IMR-90 (cell line): ENCODE measurements around the gene USF1. TPM values are rescaled to one million over a fixed set of nuclear protein-coding genes. Genes with fewer than 3 reads are reported as not detected.
A peak's percentile ranks its signal among the peaks of the same experiment; 100 is the strongest.

Experiments
- ATAC-seq: fragments of 200-7000 bp; cut with Tn5 transposase; 2 replicates; pipeline ENCODE4 v1.9.1; 2020; ENCODE audit warnings: low read depth, mild to moderate bottlenecking, moderate library complexity
- BruUV-seq: library from RNA; stranded (reverse); fragments of 400-500 nt; replicated peaks from 2 replicates; lab custom pipeline; 2021; lab: Mats Ljungman, UMichigan
- CTCF ChIA-PET: fragments of 300-600 bp; formaldehyde crosslinking; extraction: SDS; loops from one replicate; lab custom pipeline; 2021; ENCODE audit warnings: antibody characterized with exemption; lab: Yijun Ruan, JAX
- POLR2A ChIA-PET: fragments of 300-600 bp; sonication (Branson Sonifier 250); formaldehyde crosslinking; loops from one replicate; lab custom pipeline; 2022; ENCODE audit warnings: antibody characterized with exemption; ENCODE audit not compliant: unreplicated experiment; lab: Charles Lee
- DNase-seq: peaks from one replicate; pipeline ENCODE4 v3.0.0; 2013
- H2AFZ ChIP-seq: replicated peaks from 2 replicates; pipeline ENCODE3; 2013; ENCODE audit warnings: low read length, mild to moderate bottlenecking; ENCODE audit not compliant: poor library complexity
- H2AK5ac ChIP-seq: 2 replicates; pipeline ENCODE4 v1.6.1; 2013; ENCODE audit warnings: low read depth, low read length, inconsistent platforms
- H2AK9ac ChIP-seq: replicated peaks from 2 replicates; pipeline ENCODE3; 2013; ENCODE audit warnings: mild to moderate bottlenecking, low read depth, low read length, moderate library complexity; ENCODE audit not compliant: poor library complexity
- H2BK120ac ChIP-seq: 2 replicates; pipeline ENCODE4 v1.6.1; 2013; ENCODE audit warnings: low read depth, low read length, inconsistent platforms
- H2BK15ac ChIP-seq: 3 replicates; pipeline ENCODE4 v1.6.1; 2013; ENCODE audit warnings: low read depth, low read length, inconsistent platforms
- H2BK20ac ChIP-seq: 2 replicates; pipeline ENCODE4 v1.6.1; 2013; ENCODE audit warnings: low read depth, mild to moderate bottlenecking, inconsistent platforms, low read length, moderate library complexity
- H2BK5ac ChIP-seq: 2 replicates; pipeline ENCODE4 v1.6.1; 2013; ENCODE audit warnings: mild to moderate bottlenecking, low read depth, low read length, inconsistent platforms; ENCODE audit not compliant: poor library complexity, severe bottlenecking
- H3K14ac ChIP-seq: replicated peaks from 2 replicates; pipeline ENCODE4 v1.6.1; 2013; ENCODE audit warnings: low read depth, low read length, inconsistent platforms
- H3K18ac ChIP-seq: 2 replicates; pipeline ENCODE4 v1.6.1; 2013; ENCODE audit warnings: low read depth, low read length, control low read depth
- H3K23ac ChIP-seq: 2 replicates; pipeline ENCODE4 v1.6.1; 2013; ENCODE audit warnings: low read depth, low read length, inconsistent platforms
- H3K27ac ChIP-seq: 2 replicates; pipeline ENCODE4 v1.5.1; 2013; ENCODE audit warnings: mild to moderate bottlenecking, control low read depth, low read length; ENCODE audit not compliant: insufficient read depth
- H3K27me3 ChIP-seq: 2 replicates; pipeline ENCODE4 v1.6.1; 2013; ENCODE audit warnings: low read length; ENCODE audit not compliant: control insufficient read depth, insufficient read depth
- H3K36me3 ChIP-seq: 2 replicates; pipeline ENCODE4 v1.6.1; 2013; ENCODE audit warnings: low read length, mixed read lengths; ENCODE audit not compliant: control insufficient read depth, insufficient read depth
- H3K4ac ChIP-seq: 2 replicates; pipeline ENCODE4 v1.6.1; 2013; ENCODE audit warnings: low read depth, low read length, inconsistent platforms
- H3K4me1 ChIP-seq: 2 replicates; pipeline ENCODE4 v1.6.1; 2013; ENCODE audit warnings: low read length, mixed read lengths; ENCODE audit not compliant: control insufficient read depth, insufficient read depth
- H3K4me2 ChIP-seq: 2 replicates; pipeline ENCODE4 v1.6.1; 2013; ENCODE audit warnings: low read depth, mild to moderate bottlenecking, control low read depth, low read length, moderate library complexity
- H3K4me3 ChIP-seq: 2 replicates; pipeline ENCODE4 v1.5.1; 2013; ENCODE audit warnings: low read depth, mild to moderate bottlenecking, control low read depth, low read length, moderate library complexity; ENCODE audit not compliant: insufficient read depth
- H3K56ac ChIP-seq: 2 replicates; pipeline ENCODE4 v1.6.1; 2013; ENCODE audit warnings: low read length, inconsistent platforms; ENCODE audit not compliant: insufficient read depth; ENCODE audit errors: extremely low read depth
- H3K79me1 ChIP-seq, 2 experiments: 2 replicates each; pipeline ENCODE4 v1.6.1; 2013; ENCODE audit warnings: low read length in 2 of 2, inconsistent platforms in 1 of 2, low read depth in 1 of 2
- H3K9ac ChIP-seq: 2 replicates; pipeline ENCODE4 v1.6.1; 2013; ENCODE audit warnings: low read depth, low read length, control low read depth
- H3K9me1 ChIP-seq: 2 replicates; pipeline ENCODE4 v1.6.1; 2013; ENCODE audit warnings: low read length, inconsistent platforms; ENCODE audit not compliant: insufficient read depth
- H3K9me3 ChIP-seq: 2 replicates; pipeline ENCODE4 v1.6.1; 2013; ENCODE audit warnings: low read length; ENCODE audit not compliant: control insufficient read depth, insufficient read depth
- H4K20me1 ChIP-seq: 2 replicates; pipeline ENCODE4 v1.6.1; 2013; ENCODE audit warnings: low read length, inconsistent platforms; ENCODE audit not compliant: insufficient read depth
- H4K5ac ChIP-seq: 2 replicates; pipeline ENCODE4 v1.6.1; 2013; ENCODE audit warnings: mild to moderate bottlenecking, low read depth, low read length, control low read depth
- H4K8ac ChIP-seq, 2 experiments: 2 replicates each; pipeline ENCODE4 v1.6.1; 2013; ENCODE audit warnings: low read depth in 2 of 2, low read length in 2 of 2, control low read depth in 1 of 2, inconsistent platforms in 1 of 2
- H4K91ac ChIP-seq: 2 replicates; pipeline ENCODE4 v1.6.1; 2013; ENCODE audit warnings: low read depth, low read length, inconsistent platforms; ENCODE audit not compliant: insufficient read depth
- CEBPB ChIP-seq: IDR thresholded peaks from 2 replicates; pipeline ENCODE4 v1.6.1; 2012; ENCODE audit warnings: low read depth, low read length, improper control_type of control experiment
- CHD1 ChIP-seq: IDR thresholded peaks from 2 replicates; pipeline ENCODE4 v1.6.1; 2012; ENCODE audit warnings: low read depth, low read length, improper control_type of control experiment
- WGBS, 2 experiments: methylation state at CpG; one replicate each; pipeline versions ENCODE4 v1.1.5 to v1.1.7; 2013; ENCODE audit warnings: missing lambda C conversion rate in 2 of 2; ENCODE audit not compliant: insufficient read length in 1 of 2; ENCODE audit errors: extremely low coverage in 2 of 2; 5-methylcytosine and 5-hydroxymethylcytosine counted together
- dilution Hi-C: fragments of 300-500 bp; cut with HindIII; formaldehyde crosslinking; loops from one replicate; pipeline ENCODE4 v1.14.3; 2018; ENCODE audit warnings: low sequenced_read_pairs; ENCODE audit not compliant: unreplicated experiment
- in situ Hi-C: fragments of 300-500 bp; cut with MboI; formaldehyde crosslinking; loops from 3 replicates; pipeline ENCODE4 v1.14.3; 2019; ENCODE audit warnings: low sequenced_read_pairs, inconsistent platforms, mixed read lengths
- intact Hi-C: fragments of 100-400 bp; cut with micrococcal nuclease; formaldehyde crosslinking; loops from 2 replicates; pipeline ENCODE4 v1.10.0; 2022
- polyA plus RNA-seq, 3 experiments: library from polyadenylated mRNA; depleted of rRNA; stranded (reverse); fragments of >200 nt; gene quantifications; 2 replicates each; pipeline ENCODE4 v1.2.3, GENCODE V29; 2012; ENCODE audit warnings: low replicate concordance in 1 of 3
- total RNA-seq: library from RNA; depleted of rRNA; stranded (reverse); fragments of >200 nt; gene quantifications from 2 replicates; pipeline ENCODE4 v1.2.3, GENCODE V29; 2012

USF1 gene
- total and polyA plus RNA-seq, 2 of the 4 experiments (the other 2 are of a cell fraction), result 37.1 to 78.9 TPM

GRCh38 chr1:161013488-161014230 lies 32.1 kb downstream of the USF1 start:
- H2BK120ac ChIP-seq, result peak overlapping the region; percentile 46
- H3K14ac ChIP-seq, result peak overlapping the region; percentile 42
- ChIA-PET POLR2A (no interaction called here), CTCF (no interaction called here)
- H2BK15ac ChIP-seq, result peak overlapping the region; percentile 38; the same call in 1 of the 3 replicates
- no peaks in the 10 kb centered on the region for H3K79me1 ChIP-seq
- H3K56ac ChIP-seq, result no peak overlapping the region
- peaks cover 6% of the 10 kb centered on the region for H3K4me1 ChIP-seq
- TF ChIP-seq CEBPB (peak; percentile 88), CHD1 (no peak)
- H3K27me3 ChIP-seq, result peaks cover 6% of the 10 kb centered on the region; the same call in 1 of the 2 replicates
- intact Hi-C loops, result no loop called here
- peak overlapping the region; percentile 48; the same call in 1 of the 2 replicates for H2BK20ac ChIP-seq
- H3K23ac ChIP-seq, result peak overlapping the region; percentile 12
- H3K27ac ChIP-seq, result peak overlapping the region; percentile 69
- no peak overlapping the region for H3K9ac ChIP-seq
- H2AK9ac ChIP-seq, result peak overlapping the region; percentile 57
- peak overlapping the region; percentile 82 for H4K5ac ChIP-seq
- peak overlapping the region; percentile 93 for H2BK5ac ChIP-seq
- peak overlapping the region; percentile 82 for H3K4me2 ChIP-seq
- H2AK5ac ChIP-seq, result no peak overlapping the region
- no peak overlapping the region for H3K4me3 ChIP-seq
- in situ Hi-C loops, result no loop called here
- no peaks in the 10 kb centered on the region for H3K36me3 ChIP-seq
- H4K20me1 ChIP-seq, result no peaks in the 10 kb centered on the region
- H3K4ac ChIP-seq, result peak overlapping the region; percentile 31
- ATAC-seq, result peak; percentile 88
- no TSS peak for BruUV-seq
- no peaks in the 10 kb centered on the region for H3K9me3 ChIP-seq
- peak overlapping the region; percentile 74; the same call in 1 of the 2 replicates for H4K91ac ChIP-seq
- H3K9me1 ChIP-seq, result peaks cover 5% of the 10 kb centered on the region
- dilution Hi-C loops, result no loop called here
- peak overlapping the region; percentile 88 for H3K18ac ChIP-seq
- H4K8ac ChIP-seq, result peak overlapping the region; percentile 82 to 97
- DNase-seq, result peak; percentile 85
- peak overlapping the region; percentile 85 for H2AFZ ChIP-seq
- WGBS, 2 experiments, result 46% methylated on average over 7 of the region's 15 CpGs; no CpG with 5 or more reads in 1 of the 2 experiments
